Neural crest cell (in vitro differentiated cells): Measurements from ENCODE around the gene LRRC10B. TPM values are rescaled to one million over a fixed set of nuclear protein-coding genes. Genes with fewer than 3 reads are reported as not detected.

Source experiments
- DNase-seq: peaks from one replicate; pipeline ENCODE4 v3.0.0; 2021; ENCODE audit warnings: low read depth, mixed read lengths, low spot score
- H3K27ac Mint-ChIP-seq: one replicate; pipeline ENCODE4 v1.8.0; 2021; ENCODE audit warnings: mild to moderate bottlenecking, mixed read lengths; ENCODE audit not compliant: unreplicated experiment
- H3K27me3 Mint-ChIP-seq: 2 replicates; pipeline ENCODE4 v1.8.0; 2021; ENCODE audit warnings: low read depth, mild to moderate bottlenecking, mixed read lengths
- H3K36me3 Mint-ChIP-seq: 2 replicates; pipeline ENCODE4 v1.8.0; 2021; ENCODE audit warnings: low read depth, mild to moderate bottlenecking, mixed read lengths
- H3K4me1 Mint-ChIP-seq: 2 replicates; pipeline ENCODE4 v1.8.0; 2021; ENCODE audit warnings: mixed read lengths
- H3K4me3 Mint-ChIP-seq: one replicate; pipeline ENCODE4 v1.8.0; 2021; ENCODE audit warnings: mild to moderate bottlenecking, mixed read lengths
- H3K9me3 Mint-ChIP-seq: 2 replicates; pipeline ENCODE4 v1.8.0; 2021; ENCODE audit warnings: mixed read lengths
- CTCF ChIP-seq: fragments of 200-600 bp; sonication (generic); conservative IDR thresholded peaks from 2 replicates; pipeline ENCODE4 v1.5.0; 2021; ENCODE audit warnings: antibody characterized with exemption, mild to moderate bottlenecking
- total RNA-seq: library from RNA; stranded (reverse); gene quantifications from 2 replicates; pipeline ENCODE4 v1.2.1, GENCODE V29; 2021

Gene LRRC10B
- total RNA-seq, 1 donor from 2014 or later: 2.9 TPM

DNA sequence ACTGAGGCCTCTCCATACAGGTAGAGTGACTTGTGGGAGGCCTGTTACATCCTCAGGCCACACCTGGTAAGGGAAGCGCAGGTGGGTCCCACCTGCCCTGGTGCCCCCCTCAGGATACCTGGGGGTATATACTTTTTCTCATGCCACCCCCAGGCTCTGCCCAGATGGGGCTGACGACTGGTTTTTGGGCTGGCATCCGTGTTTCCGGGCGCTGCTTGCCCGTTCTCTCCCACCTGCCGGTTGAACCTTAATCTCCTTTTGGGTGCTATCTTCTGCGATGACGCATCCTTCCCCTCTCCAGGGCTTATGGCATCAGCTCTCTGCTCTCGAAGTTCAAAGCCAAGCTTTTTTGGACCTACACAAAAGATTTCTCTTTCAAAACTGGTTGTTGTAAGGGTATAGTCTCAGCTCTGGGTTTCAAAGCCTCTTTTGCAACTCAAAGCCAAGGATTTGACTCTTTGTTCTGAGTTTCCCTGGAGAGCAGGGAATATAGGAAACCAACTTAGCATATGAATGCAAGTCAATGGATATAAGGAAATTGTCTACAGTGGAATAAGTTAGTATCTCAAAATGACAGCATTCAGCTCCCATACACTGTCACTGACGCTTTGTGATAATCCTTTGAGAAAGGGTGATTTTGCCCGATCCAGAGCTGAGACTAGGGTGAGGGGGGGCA is 8.6 kb upstream of the LRRC10B start:
- H3K27ac Mint-ChIP-seq: peak overlapping the region; percentile 65
- peaks cover 5% of the 10 kb centered on the region for H3K27me3 Mint-ChIP-seq
- H3K36me3 Mint-ChIP-seq: no peaks in the 10 kb centered on the region
- TF ChIP-seq CTCF: no peak
- no peak overlapping the region for H3K4me3 Mint-ChIP-seq
- H3K9me3 Mint-ChIP-seq: no peaks in the 10 kb centered on the region
- DNase-seq: no peak
- H3K4me1 Mint-ChIP-seq: peaks cover 27% of the 10 kb centered on the region

- no peak for TF ChIP-seq CTCF
- peaks cover 49% of the 10 kb centered on the region for H3K4me1 Mint-ChIP-seq
- no peak for DNase-seq
- H3K27ac Mint-ChIP-seq: no peak overlapping the region
- no peaks in the 10 kb centered on the region for H3K36me3 Mint-ChIP-seq
- no peaks in the 10 kb centered on the region for H3K9me3 Mint-ChIP-seq
- H3K27me3 Mint-ChIP-seq: peaks cover 23% of the 10 kb centered on the region
- no peak overlapping the region for H3K4me3 Mint-ChIP-seq
These were observed 6.0 kb upstream of the LRRC10B start for GRCh38 chr11:61502522-61502921.

GRCh38 chr11:61503135-61503770 is 5.3 kb upstream of the LRRC10B start:
- Mint-ChIP-seq H3K27ac (no peak overlapping the region), H3K27me3 (peaks cover 30% of the 10 kb centered on the region), H3K4me1 (peaks cover 56% of the 10 kb centered on the region), H3K36me3 (no peaks in the 10 kb centered on the region), H3K4me3 (no peak overlapping the region), H3K9me3 (no peaks in the 10 kb centered on the region)
- no peak for TF ChIP-seq CTCF
- DNase-seq: no peak

- DNase-seq: no peak
- peaks cover 32% of the 10 kb centered on the region for H3K27me3 Mint-ChIP-seq
- peak overlapping the region; percentile 83 for H3K27ac Mint-ChIP-seq
- no peaks in the 10 kb centered on the region for H3K9me3 Mint-ChIP-seq
- peaks cover 49% of the 10 kb centered on the region for H3K4me1 Mint-ChIP-seq
- TF ChIP-seq CTCF: no peak
- H3K36me3 Mint-ChIP-seq: no peaks in the 10 kb centered on the region
- H3K4me3 Mint-ChIP-seq: peak overlapping the region; percentile 77
These were observed 3.4 kb upstream of the LRRC10B start for GRCh38 chr11:61505106-61505505.

DNA sequence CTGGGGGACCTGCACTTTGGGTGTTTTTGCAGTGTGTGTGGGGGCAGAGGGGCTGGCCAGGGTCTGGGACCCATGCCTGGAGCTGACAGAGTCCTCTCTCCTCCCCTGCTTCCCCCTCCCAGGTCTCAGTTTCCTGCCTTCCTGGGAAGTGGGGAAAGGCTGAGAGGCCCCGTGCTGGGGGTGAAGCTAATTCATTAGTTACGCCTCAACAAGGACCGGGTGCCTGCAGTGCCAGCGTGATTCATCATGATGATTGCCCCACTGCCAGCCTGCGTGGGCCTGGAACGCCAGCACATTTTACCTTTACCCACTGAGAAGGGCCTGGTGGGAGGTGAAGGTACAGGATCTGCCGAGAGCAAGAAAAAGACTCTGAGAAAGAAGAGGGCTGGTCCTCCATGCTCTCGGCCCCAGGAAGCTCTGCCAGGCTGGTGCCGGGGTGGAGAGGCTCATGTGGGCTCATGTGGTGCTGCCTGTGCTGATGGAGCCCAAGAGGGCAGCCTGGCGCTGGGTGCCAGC is 2.9 kb upstream of the LRRC10B start:
- H3K4me1 Mint-ChIP-seq: peaks cover 47% of the 10 kb centered on the region
- no peaks in the 10 kb centered on the region for H3K36me3 Mint-ChIP-seq
- H3K4me3 Mint-ChIP-seq: peak overlapping the region; percentile 77
- H3K27me3 Mint-ChIP-seq: peaks cover 32% of the 10 kb centered on the region
- DNase-seq: no peak
- no peak for TF ChIP-seq CTCF
- H3K9me3 Mint-ChIP-seq: no peaks in the 10 kb centered on the region
- no peak overlapping the region for H3K27ac Mint-ChIP-seq
